HCT116 (cell line): Measurements from ENCODE around the gene MSH6. TPM values are rescaled to one million over a fixed set of nuclear protein-coding genes. Genes with fewer than 3 reads are reported as not detected.

Source experiments
- ATAC-seq: fragments of 200-7000 bp; cut with Tn5 transposase; 2 replicates; pipeline ENCODE4 v1.9.1; 2020; ENCODE audit warnings: mild to moderate bottlenecking, moderate library complexity
- BruUV-seq: library from RNA; stranded (reverse); fragments of 400-500 nt; replicated peaks from 2 replicates; lab custom pipeline; 2021; lab: Mats Ljungman, UMichigan
- CTCF ChIA-PET: fragments of 300-600 bp; sonication (Branson Sonifier 250); formaldehyde crosslinking; loops from one replicate; lab custom pipeline; 2021; ENCODE audit warnings: antibody characterized with exemption; lab: Charles Lee
- POLR2A ChIA-PET: fragments of 300-600, 350-600 bp; sonication (Branson Sonifier 250); formaldehyde crosslinking; loops from one replicate; lab custom pipeline; 2021; ENCODE audit warnings: antibody characterized with exemption; lab: Charles Lee
- RAD21 ChIA-PET, 2 experiments: fragments of 300-600 bp; sonication (Branson Sonifier 250); formaldehyde crosslinking; loops; one replicate each; lab custom pipeline; 2023; ENCODE audit warnings: low total read pairs in 2 of 2; ENCODE audit not compliant: uncharacterized antibody in 2 of 2, unreplicated experiment in 2 of 2, low non-redundant PET in 1 of 2; lab: Charles Lee
- DNase-seq: peaks from one replicate; pipeline ENCODE4 v3.0.0-alpha.2; 2010; ENCODE audit warnings: low read depth, low spot score
- H2AFZ ChIP-seq: fragments of 200-600 bp; shearing (Covaris generic), sonication (generic); 2 replicates; pipeline ENCODE4 v1.6.1; 2017; ENCODE audit warnings: low read depth, mixed run types, mixed read lengths, antibody characterized with exemption, low read length; ENCODE audit not compliant: poor library complexity, severe bottlenecking
- H3K27ac ChIP-seq: 2 replicates; pipeline ENCODE4 v1.5.1; 2012; ENCODE audit warnings: low read depth, low read length
- H3K27me3 ChIP-seq: fragments of 200-600 bp; sonication (generic); 2 replicates; pipeline ENCODE4 v1.6.1; 2016; ENCODE audit warnings: mixed run types, low read length, mixed read lengths; ENCODE audit not compliant: insufficient read depth
- H3K36me3 ChIP-seq, 2 experiments: fragments of 200-500 bp in 1 of 2; fragments of 200-600 bp in 1 of 2; sonication (Bioruptor generic) in 1 of 2; sonication (generic) in 1 of 2; 2 replicates each; pipeline versions ENCODE4 v1.5.1 to v1.6.1; 2014 to 2016; ENCODE audit warnings: low read length in 2 of 2, inconsistent platforms in 1 of 2, mixed read lengths in 1 of 2, mixed run types in 1 of 2; ENCODE audit not compliant: insufficient read depth in 2 of 2, control insufficient read depth in 1 of 2
- H3K4me1 ChIP-seq, 2 experiments: fragments of 200-600 bp in 1 of 2; sonication (generic) in 1 of 2; 2 replicates each; pipeline versions ENCODE4 v1.5.1 to v1.6.1; 2012 to 2017; ENCODE audit warnings: low read length in 2 of 2, inconsistent platforms in 1 of 2, mild to moderate bottlenecking in 1 of 2, mixed read lengths in 1 of 2, mixed run types in 1 of 2, moderate library complexity in 1 of 2; ENCODE audit not compliant: insufficient read depth in 2 of 2, control insufficient read depth in 1 of 2
- H3K4me2 ChIP-seq: fragments of 200-600 bp; sonication (generic); 2 replicates; pipeline ENCODE4 v1.6.1; 2017; ENCODE audit warnings: mixed run types, low read length, mixed read lengths
- H3K4me3 ChIP-seq, 2 experiments: fragments of 200-600 bp in 1 of 2; sonication (generic) in 1 of 2; replicated peaks in 1 of 2; 2 replicates each; pipeline ENCODE4 v1.5.1; 2011 to 2016; ENCODE audit warnings: low read length in 2 of 2, control low read depth in 1 of 2, low read depth in 1 of 2, mild to moderate bottlenecking in 1 of 2, mixed read lengths in 1 of 2, mixed run types in 1 of 2
- H3K79me2 ChIP-seq: fragments of 200-600 bp; sonication (generic); 2 replicates; pipeline ENCODE4 v1.6.1; 2017; ENCODE audit warnings: mild to moderate bottlenecking, mixed run types, low read length, moderate library complexity, mixed read lengths; ENCODE audit not compliant: insufficient read depth
- H3K9ac ChIP-seq: fragments of 200-600 bp; sonication (generic); 2 replicates; pipeline ENCODE4 v1.6.1; 2016; ENCODE audit warnings: low read length, mixed read lengths
- H3K9me2 ChIP-seq: fragments of 200-600 bp; sonication (generic), shearing (Covaris generic); 2 replicates; pipeline ENCODE4 v1.6.1; 2017; ENCODE audit warnings: mixed run types, mild to moderate bottlenecking, moderate library complexity; ENCODE audit not compliant: insufficient read depth
- H3K9me3 ChIP-seq, 2 experiments: fragments of 200-500 bp in 1 of 2; fragments of 200-600 bp in 1 of 2; sonication (Bioruptor generic) in 1 of 2; sonication (generic) in 1 of 2; 2 replicates each; pipeline ENCODE4 v1.6.1; 2014 to 2017; ENCODE audit warnings: low read length in 2 of 2, mixed read lengths in 2 of 2, inconsistent platforms in 1 of 2, low read depth in 1 of 2, mild to moderate bottlenecking in 1 of 2, mixed run types in 1 of 2, moderate library complexity in 1 of 2; ENCODE audit not compliant: control insufficient read depth in 1 of 2, insufficient read depth in 1 of 2
- H4K20me1 ChIP-seq: fragments of 200-600 bp; sonication (generic), shearing (Covaris generic); 2 replicates; pipeline ENCODE4 v1.6.1; 2017; ENCODE audit warnings: mixed run types, mild to moderate bottlenecking, moderate library complexity; ENCODE audit not compliant: insufficient read depth
- CBX3 ChIP-seq: IDR thresholded peaks from 2 replicates; pipeline ENCODE4 v1.6.1; 2012; ENCODE audit warnings: low read depth
- CEBPB ChIP-seq: IDR thresholded peaks from 2 replicates; pipeline ENCODE4 v1.6.1; 2012; ENCODE audit warnings: low read depth
- FOSL1 ChIP-seq: IDR thresholded peaks from 2 replicates; pipeline ENCODE4 v1.6.1; 2012; ENCODE audit warnings: low read depth
- JUND ChIP-seq: IDR thresholded peaks from 2 replicates; pipeline ENCODE4 v1.6.1; 2012
- REST ChIP-seq: IDR thresholded peaks from 2 replicates; pipeline ENCODE4 v1.6.1; 2012; ENCODE audit warnings: low read depth
- SP1 ChIP-seq: IDR thresholded peaks from 2 replicates; pipeline ENCODE4 v1.6.1; 2012; ENCODE audit warnings: low read depth
- SRF ChIP-seq: IDR thresholded peaks from 2 replicates; pipeline ENCODE4 v1.6.1; 2012; ENCODE audit warnings: low read depth
- YY1 ChIP-seq: IDR thresholded peaks from 2 replicates; pipeline ENCODE4 v1.6.1; 2011; ENCODE audit warnings: low read length, low read depth, moderate library complexity, mild to moderate bottlenecking; ENCODE audit not compliant: insufficient replicate concordance; ENCODE audit errors: extremely low read depth
- ZBTB33 ChIP-seq: IDR thresholded peaks from 2 replicates; pipeline ENCODE4 v1.6.1; 2011; ENCODE audit warnings: mild to moderate bottlenecking, low read length, moderate library complexity; ENCODE audit not compliant: insufficient replicate concordance; ENCODE audit errors: extremely low read depth
- intact Hi-C: fragments of 100-400 bp; cut with micrococcal nuclease; formaldehyde crosslinking; loops from 2 replicates; pipeline ENCODE4 v1.10.0; 2022
- total RNA-seq: library from RNA; stranded (reverse); gene quantifications from one replicate; pipeline ENCODE4 v1.2.1, GENCODE V29; 2021; ENCODE audit not compliant: unreplicated experiment

MSH6 gene
- total RNA-seq, 1 experiment from 2014 or later, result 71.2 TPM

DNA sequence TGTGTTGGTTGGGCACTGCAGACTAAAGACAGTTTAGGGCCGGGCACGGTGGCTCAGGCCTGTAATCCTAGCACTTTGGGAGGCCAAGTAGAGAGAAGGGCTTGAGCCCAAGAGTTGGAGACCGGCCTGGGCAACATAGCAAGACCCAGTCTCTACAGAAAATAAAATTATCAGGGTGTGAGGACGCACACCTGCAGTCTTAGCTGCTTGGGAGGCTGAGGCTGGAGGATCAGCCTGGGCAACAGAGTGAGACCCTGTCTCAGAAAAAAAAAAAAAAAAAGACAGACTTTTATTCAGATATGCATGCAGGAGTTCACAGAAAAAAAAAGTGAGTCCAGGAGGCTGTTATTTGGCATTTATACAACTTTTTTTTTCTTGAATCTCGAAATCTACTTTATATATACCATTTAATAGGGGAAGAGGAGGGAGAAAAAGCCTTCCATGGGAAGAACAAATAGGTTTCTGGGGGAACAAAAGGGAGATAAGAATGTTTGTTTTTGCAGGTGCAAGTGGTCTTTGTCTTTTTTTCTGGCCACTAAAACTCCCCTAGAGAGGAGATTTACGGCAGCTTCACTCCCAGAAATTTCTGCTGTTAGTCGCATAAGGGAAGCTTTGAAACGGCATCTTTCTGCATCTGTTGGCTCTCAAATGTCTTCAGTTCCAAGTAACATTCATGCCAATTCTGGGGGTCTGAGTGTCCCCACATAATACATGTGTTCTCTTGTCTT is 4.1 kb upstream of the MSH6 start:
- Histone ChIP-seq H3K4me3 (no peak overlapping the region), H3K27me3 (no peaks in the 10 kb centered on the region), H3K9ac (no peak overlapping the region), H3K9me3 (no peaks in the 10 kb centered on the region), H3K79me2 (peaks cover under 1% of the 10 kb centered on the region; the same call in 1 of the 2 replicates), H3K4me2 (no peak overlapping the region), H3K27ac (no peak overlapping the region), H3K9me2 (no peaks in the 10 kb centered on the region), H2AFZ (no peak overlapping the region), H3K36me3 (no peaks in the 10 kb centered on the region)
- ChIA-PET RAD21 (interaction anchor here in 1 of 2 experiments (0.6 kb wide), 1 partner anchor 328 kb away, joined by 3 read pairs; no protein-coding TSS in a partner anchor), POLR2A (no interaction called here), CTCF (interaction anchor here (1.3 to 2.1 kb wide), 2 partner anchors 11 to 342 kb away, joined by 4 to 5 read pairs; no protein-coding TSS in a partner anchor)
- BruUV-seq, result no TSS peak
- no peak for DNase-seq
- intact Hi-C loops, result no loop called here
- TF ChIP-seq FOSL1, result no peak
- no peak for TF ChIP-seq ZBTB33
- no peak for TF ChIP-seq CBX3
- TF ChIP-seq CEBPB, result no peak
- no peak for TF ChIP-seq SP1
- TF ChIP-seq SRF, result no peak
- no peak for TF ChIP-seq JUND
- TF ChIP-seq YY1, result no peak
- no peak for TF ChIP-seq REST
- TF ChIP-seq, all 23 proteins: peak for 0
- no peak for ATAC-seq
- H4K20me1 ChIP-seq, result no peaks in the 10 kb centered on the region
- H3K4me1 ChIP-seq, result peaks cover 6 to 10% of the 10 kb centered on the region in 2 experiments; a peak in 3 of 4 replicates
